ENCODE data around the gene CD180.

GRCh38 chr5:67234671-67235176 is 38.1 kb upstream of the CD180 start:
- TF ChIP-seq CTCF (IDR thresholded peaks at IDR 0.05; ENCODE audit: low read depth, low read length) (no peak), EZH2phosphoT487 (IDR thresholded peaks at IDR 0.05; ENCODE audit: low read depth) (no peak)
